NCI-H1105 treated with DMSO at 0.1 percent for 48 hours (cell line): ENCODE results near the gene SMIM20.

Experiments used
- DNase-seq: peaks from one replicate; lab custom pipeline; 2025; lab: John Stamatoyannopoulos, UW

The SMIM20 gene

GRCh38 chr4:25926462-25926861, 12.4 kb downstream of the SMIM20 start:
- DNase-seq = peak; percentile 40

- peak; percentile 60 for DNase-seq
Measured at GRCh38 chr4:25927361-25928195, 13.6 kb downstream of the SMIM20 start.

- DNase-seq = peak; percentile 79
Measured at GRCh38 chr4:25928379-25929297, 14.6 kb downstream of the SMIM20 start.

GRCh38 chr4:25929298-25929686, 15.3 kb downstream of the SMIM20 start:
- DNase-seq = no peak

GRCh38 chr4:25930731-25931354, 16.8 kb downstream of the SMIM20 start:
- DNase-seq = no peak

GRCh38 chr4:25936696-25937095, 22.7 kb downstream of the SMIM20 start:
- DNase-seq = no peak

- no peak for DNase-seq
Measured at GRCh38 chr4:25937801-25938200, 23.8 kb downstream of the SMIM20 start.

- no peak for DNase-seq
Measured at GRCh38 chr4:25938366-25938765, 24.3 kb downstream of the SMIM20 start.

GRCh38 chr4:25938787-25939186, 24.8 kb downstream of the SMIM20 start:
- no peak for DNase-seq

GRCh38 chr4:25939330-25939729, 25.3 kb downstream of the SMIM20 start:
- no peak for DNase-seq

- no peak for DNase-seq
Measured at GRCh38 chr4:25941457-25942221, 27.6 kb downstream of the SMIM20 start.

GRCh38 chr4:25943312-25943711, 29.3 kb downstream of the SMIM20 start:
- no peak for DNase-seq

- DNase-seq = no peak
Measured at GRCh38 chr4:25943805-25944204, 29.8 kb downstream of the SMIM20 start.

GRCh38 chr4:25948051-25948450, 34.0 kb downstream of the SMIM20 start:
- DNase-seq = no peak

- no peak for DNase-seq
Measured at GRCh38 chr4:25949173-25949748, 35.2 kb downstream of the SMIM20 start.

GRCh38 chr4:25949994-25950393, 36.0 kb downstream of the SMIM20 start:
- DNase-seq = no peak

GRCh38 chr4:25950461-25951389, 36.7 kb downstream of the SMIM20 start:
- no peak for DNase-seq

- no peak for DNase-seq
Measured at GRCh38 chr4:25951390-25951952, 37.5 kb downstream of the SMIM20 start.

GRCh38 chr4:25953740-25954139, 39.7 kb downstream of the SMIM20 start:
- DNase-seq = no peak
